T-helper 1 cell treated with Interleukin-12 subunit alpha and Interleukin-12 subunit beta and Interleukin-4 antibody, amounts not matched to agents 30 μg/mL and 1 μg/mL, for 36 hours (primary cell): ENCODE data around the gene SLC34A3.
A peak's percentile ranks its signal among the peaks of the same experiment; 100 is the strongest.
"Not testable (repeated sequence)": the region's sequence is repeated elsewhere in the genome, so short reads cannot be mapped to it uniquely, and the experiment has no call there.

Source experiments
- H3K27ac Mint-ChIP-seq: one replicate; pipeline ENCODE4 v1.8.0; 2021; ENCODE audit warnings: mild to moderate bottlenecking, mixed read lengths
- H3K27me3 Mint-ChIP-seq: one replicate; pipeline ENCODE4 v1.8.0; 2021; ENCODE audit warnings: low read depth, mixed read lengths
- H3K36me3 Mint-ChIP-seq: one replicate; pipeline ENCODE4 v1.8.0; 2021; ENCODE audit warnings: low read depth, mixed read lengths
- H3K4me1 Mint-ChIP-seq: one replicate; pipeline ENCODE4 v1.8.0; 2021; ENCODE audit warnings: low read depth, mixed read lengths
- H3K4me3 Mint-ChIP-seq: one replicate; pipeline ENCODE4 v1.8.0; 2021; ENCODE audit warnings: mild to moderate bottlenecking, moderate library complexity, mixed read lengths
- H3K9me3 Mint-ChIP-seq: one replicate; pipeline ENCODE4 v1.8.0; 2021; ENCODE audit warnings: mixed read lengths

Gene SLC34A3

GRCh38 chr9:137237759-137238726, 7.3 kb downstream of the SLC34A3 start:
- Mint-ChIP-seq H3K36me3 (peaks cover 13% of the 10 kb centered on the region), H3K27me3 (no peaks in the 10 kb centered on the region), H3K27ac (no peak overlapping the region), H3K9me3 (no peaks in the 10 kb centered on the region), H3K4me1 (peaks cover 11% of the 10 kb centered on the region), H3K4me3 (no peak overlapping the region)

DNA sequence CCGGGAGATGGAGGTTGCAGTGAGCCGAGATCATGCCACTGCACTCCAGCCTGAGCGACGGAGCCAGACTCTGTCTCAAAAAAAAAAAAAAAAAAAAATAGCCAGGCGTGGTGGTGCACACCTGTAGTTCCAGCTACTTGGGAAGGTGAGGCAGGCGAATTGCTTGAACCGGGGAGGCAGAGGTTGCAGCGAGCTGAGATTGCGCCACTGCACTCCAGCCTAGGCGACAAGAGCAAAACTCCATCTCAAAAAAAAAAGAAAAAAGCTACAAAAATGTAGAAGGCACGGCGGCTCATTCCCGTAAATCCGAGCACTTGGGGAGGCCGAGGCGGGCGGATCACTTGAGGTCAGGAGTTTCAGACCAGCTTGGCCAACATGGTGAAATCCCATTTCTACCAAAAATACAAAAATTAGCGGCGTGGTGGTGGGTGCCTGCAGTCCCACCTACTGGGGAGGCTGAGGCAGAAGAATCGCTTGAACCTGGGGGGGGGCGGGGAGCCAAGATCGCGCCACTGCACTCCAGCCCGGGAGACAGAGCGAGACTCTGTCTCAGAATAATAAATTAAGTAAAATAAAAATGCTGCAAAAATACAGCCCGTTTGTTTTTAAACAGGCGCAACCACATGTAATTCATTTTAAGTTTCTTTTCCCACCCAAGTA, 9.0 kb downstream of the SLC34A3 start:
- H3K4me3 Mint-ChIP-seq: peak overlapping the region; percentile 75
- H3K4me1 Mint-ChIP-seq: peaks cover 23% of the 10 kb centered on the region
- H3K27me3 Mint-ChIP-seq, H3K9me3 Mint-ChIP-seq: not testable (repeated sequence)
- peaks cover 24% of the 10 kb centered on the region for H3K36me3 Mint-ChIP-seq
- H3K27ac Mint-ChIP-seq: peak overlapping the region; percentile 49

GRCh38 chr9:137240318-137240840, 9.7 kb downstream of the SLC34A3 start:
- H3K9me3 Mint-ChIP-seq: no peaks in the 10 kb centered on the region
- peak overlapping the region; percentile 45 for H3K27ac Mint-ChIP-seq

DNA sequence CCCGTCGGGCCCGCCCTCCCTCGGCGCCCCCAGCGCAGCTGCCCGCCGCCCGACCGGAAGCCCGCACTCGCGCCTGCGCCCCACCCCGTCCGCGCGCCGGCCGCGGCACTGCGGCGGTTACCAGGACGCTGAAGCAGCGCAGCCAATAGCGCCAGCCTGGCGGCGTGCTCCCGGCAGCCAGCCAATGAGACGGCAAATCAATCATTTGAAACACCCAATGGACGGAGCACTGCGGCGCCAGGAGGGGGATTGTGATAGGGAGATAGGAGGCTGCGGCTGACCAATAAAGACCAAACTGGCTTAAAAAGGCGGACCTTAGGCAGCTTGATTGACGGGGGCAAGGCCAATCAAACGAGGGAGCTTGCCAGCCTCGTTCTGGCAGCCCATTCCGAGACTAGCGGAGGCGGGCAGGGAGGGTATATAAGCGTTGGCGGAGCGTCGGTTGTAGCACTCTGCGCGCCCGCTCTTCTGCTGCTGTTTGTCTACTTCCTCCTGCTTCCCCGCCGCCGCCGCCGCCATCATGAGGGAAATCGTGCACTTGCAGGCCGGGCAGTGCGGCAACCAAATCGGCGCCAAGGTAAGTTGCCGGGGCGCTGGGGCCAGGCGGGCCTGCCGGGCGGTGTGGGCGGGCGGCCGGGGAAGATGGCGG, 10.3 kb downstream of the SLC34A3 start, which contains the start of gene TUBB4B:
TSS of gene TUBB4B (plus strand) at position 447 of the 649 bp plus-strand sequence. CDS start at position 521, 74 bp downstream.
- peak within 1 kb of the TSS; percentile 87 for H3K4me3 Mint-ChIP-seq
- peaks cover 23% of the 10 kb centered on the region for H3K4me1 Mint-ChIP-seq
- H3K36me3 Mint-ChIP-seq: peaks cover 24% of the 10 kb centered on the region
- H3K27me3 Mint-ChIP-seq: no peaks in the 10 kb centered on the region
- peak within 1 kb of the TSS; percentile 90 for H3K27ac Mint-ChIP-seq
- no peaks in the 10 kb centered on the region for H3K9me3 Mint-ChIP-seq

More at GRCh38 chr9:137240318-137240840, 9.7 kb downstream of the SLC34A3 start:
- Mint-ChIP-seq H3K4me3 (peak overlapping the region; percentile 75), H3K4me1 (peaks cover 23% of the 10 kb centered on the region), H3K36me3 (peaks cover 24% of the 10 kb centered on the region), H3K27me3 (no peaks in the 10 kb centered on the region)

- Mint-ChIP-seq H3K4me3 (peak overlapping the region; percentile 85), H3K27me3 (no peaks in the 10 kb centered on the region), H3K36me3 (peaks cover 24% of the 10 kb centered on the region), H3K9me3 (no peaks in the 10 kb centered on the region), H3K27ac (peak overlapping the region; percentile 52), H3K4me1 (peaks cover 23% of the 10 kb centered on the region)
Measured at GRCh38 chr9:137241490-137242268, 11.0 kb downstream of the SLC34A3 start.

GRCh38 chr9:137242269-137243203, 11.8 kb downstream of the SLC34A3 start:
- Mint-ChIP-seq H3K4me3 (peak overlapping the region; percentile 85), H3K27me3 (no peaks in the 10 kb centered on the region), H3K9me3 (no peaks in the 10 kb centered on the region), H3K4me1 (peaks cover 23% of the 10 kb centered on the region), H3K27ac (peak overlapping the region; percentile 77), H3K36me3 (peaks cover 24% of the 10 kb centered on the region)

- Mint-ChIP-seq H3K4me1 (peaks cover 23% of the 10 kb centered on the region), H3K36me3 (peaks cover 24% of the 10 kb centered on the region), H3K27ac (peak overlapping the region; percentile 41), H3K4me3 (peak overlapping the region; percentile 59)
- not testable (repeated sequence) for H3K27me3 Mint-ChIP-seq, H3K9me3 Mint-ChIP-seq
Measured at GRCh38 chr9:137243266-137243625, 12.5 kb downstream of the SLC34A3 start.

GRCh38 chr9:137243626-137244485, 13.2 kb downstream of the SLC34A3 start:
- H3K27ac Mint-ChIP-seq: peak overlapping the region; percentile 52
- H3K4me3 Mint-ChIP-seq: peak overlapping the region; percentile 59
- H3K36me3 Mint-ChIP-seq: peaks cover 24% of the 10 kb centered on the region
- H3K27me3 Mint-ChIP-seq: no peaks in the 10 kb centered on the region
- H3K9me3 Mint-ChIP-seq: no peaks in the 10 kb centered on the region
- peaks cover 23% of the 10 kb centered on the region for H3K4me1 Mint-ChIP-seq

GRCh38 chr9:137244486-137245449, 14.1 kb downstream of the SLC34A3 start:
- Mint-ChIP-seq H3K36me3 (peaks cover 24% of the 10 kb centered on the region), H3K27ac (peak overlapping the region; percentile 52), H3K4me3 (no peak overlapping the region), H3K27me3 (no peaks in the 10 kb centered on the region), H3K9me3 (no peaks in the 10 kb centered on the region), H3K4me1 (peaks cover 20% of the 10 kb centered on the region)

DNA sequence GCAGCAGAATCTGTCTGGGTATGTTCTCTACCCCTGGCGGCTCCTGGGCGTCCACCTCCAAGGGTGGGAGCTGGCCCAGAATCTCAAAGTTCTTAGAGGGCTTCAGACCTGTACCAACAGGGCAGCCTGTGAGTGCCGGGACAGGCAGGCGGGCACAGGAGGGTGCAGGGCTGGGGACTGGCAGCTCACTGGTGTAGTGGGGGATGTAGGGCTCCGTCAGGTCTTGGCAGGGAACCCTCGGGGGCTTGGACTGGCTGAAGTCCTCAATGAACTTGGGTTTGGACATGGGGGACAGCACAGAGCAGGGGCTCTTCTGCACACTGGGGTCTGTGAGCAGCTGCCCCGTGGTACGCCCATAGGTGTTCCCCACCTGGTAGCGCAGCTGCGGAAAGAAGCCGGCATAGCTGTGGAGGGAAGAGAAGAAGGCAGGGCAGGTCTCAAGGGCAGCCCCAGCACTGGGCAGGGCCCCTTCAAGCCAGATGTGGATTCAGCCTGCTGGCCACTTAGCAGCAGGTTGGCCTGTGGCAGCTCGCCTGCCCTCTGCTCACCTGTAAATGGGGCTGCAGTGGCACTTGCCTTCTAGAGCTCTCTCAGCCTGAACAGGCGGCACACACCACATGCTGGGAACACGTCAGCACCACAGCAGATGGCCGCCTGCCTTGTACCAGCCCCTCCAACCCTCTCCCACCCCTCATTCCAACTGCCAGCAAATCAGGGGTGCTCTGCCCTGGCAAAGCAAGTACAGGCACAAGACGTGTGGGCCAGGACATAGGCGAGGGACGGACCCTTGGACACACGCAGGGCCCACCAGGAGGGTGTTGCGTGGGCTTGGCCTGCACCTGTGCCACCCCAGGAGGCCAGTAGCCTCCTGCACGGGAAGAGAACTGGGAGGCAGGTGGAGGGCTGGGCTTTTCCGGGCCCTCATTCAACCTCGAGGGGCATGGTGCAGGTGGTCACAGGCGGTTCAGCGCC, 15.0 kb downstream of the SLC34A3 start:
- no peaks in the 10 kb centered on the region for H3K9me3 Mint-ChIP-seq
- H3K36me3 Mint-ChIP-seq: peaks cover 24% of the 10 kb centered on the region
- no peak overlapping the region for H3K4me3 Mint-ChIP-seq
- peaks cover 20% of the 10 kb centered on the region for H3K4me1 Mint-ChIP-seq
- H3K27me3 Mint-ChIP-seq: no peaks in the 10 kb centered on the region
- no peak overlapping the region for H3K27ac Mint-ChIP-seq
